Endothelial cell of umbilical vein (primary cell): ENCODE data around the gene ENPEP. TPM values are rescaled to one million over a fixed set of nuclear protein-coding genes. Genes with fewer than 3 reads are reported as not detected.

ENCODE experiments used
- BruUV-seq: library from RNA; stranded (reverse); fragments of 400-500 nt; replicated peaks from 2 replicates; lab custom pipeline; 2021; lab: Mats Ljungman, UMichigan
- CTCF ChIA-PET: fragments of 300-600, 350-600 bp; sonication (Branson Sonifier 250); formaldehyde crosslinking; loops from one replicate; lab custom pipeline; 2021; ENCODE audit warnings: antibody characterized with exemption, inconsistent platforms; lab: Charles Lee
- POLR2A ChIA-PET: fragments of 300-600, 350-600 bp; sonication (Branson Sonifier 250); formaldehyde crosslinking; loops from one replicate; lab custom pipeline; 2021; ENCODE audit warnings: antibody characterized with exemption, inconsistent platforms; lab: Charles Lee
- DNase-seq: peaks from one replicate; pipeline ENCODE4 v3.0.0-alpha.2; 2011; ENCODE audit warnings: low read depth, low spot score
- FAIRE-seq: peaks from 2 replicates; lab custom pipeline; 2011; peaks lifted over from hg19 to GRCh38; lab: Jason Lieb, UNC
- H2AFZ ChIP-seq: 2 replicates; pipeline ENCODE4 v1.6.0; 2012; ENCODE audit warnings: low read depth, low read length, control low read depth, inconsistent platforms
- H3K27ac ChIP-seq: 2 replicates; pipeline ENCODE4 v1.5.1; 2011; ENCODE audit warnings: low read depth, mild to moderate bottlenecking, control low read depth, low read length, moderate library complexity; ENCODE audit not compliant: insufficient read depth
- H3K27me3 ChIP-seq, 2 experiments: 2 replicates each; pipeline versions ENCODE4 v1.6.0 to v1.6.1; 2011; ENCODE audit warnings: low read length in 2 of 2, mixed read lengths in 1 of 2; ENCODE audit not compliant: control insufficient read depth in 2 of 2, insufficient read depth in 2 of 2
- H3K36me3 ChIP-seq, 2 experiments: 2 replicates in 1 of 2; 3 replicates in 1 of 2; pipeline ENCODE4 v1.5.1; 2011; ENCODE audit warnings: low read length in 2 of 2, mild to moderate bottlenecking in 1 of 2, moderate library complexity in 1 of 2; ENCODE audit not compliant: control insufficient read depth in 2 of 2, insufficient read depth in 2 of 2; ENCODE audit errors: extremely low read depth in 1 of 2
- H3K4me1 ChIP-seq: 3 replicates; pipeline ENCODE4 v1.5.1; 2011; ENCODE audit warnings: mild to moderate bottlenecking, low read length; ENCODE audit not compliant: control insufficient read depth, insufficient read depth; ENCODE audit errors: extremely low read depth
- H3K4me2 ChIP-seq: 2 replicates; pipeline ENCODE4 v1.6.1; 2011; ENCODE audit warnings: low read length, control low read depth, mixed read lengths; ENCODE audit not compliant: insufficient read depth
- H3K4me3 ChIP-seq, 3 experiments: fragments of 200-600 bp in 1 of 3; sonication (generic), shearing (Covaris generic) in 1 of 3; replicated peaks in 1 of 3; 2 replicates each; pipeline ENCODE4 v1.5.1; 2011 to 2016; ENCODE audit warnings: control low read depth in 3 of 3, low read length in 3 of 3, mild to moderate bottlenecking in 2 of 3, inconsistent platforms in 1 of 3, low read depth in 1 of 3, moderate library complexity in 1 of 3; ENCODE audit not compliant: insufficient read depth in 1 of 3
- H3K79me2 ChIP-seq: 2 replicates; pipeline ENCODE4 v1.6.0; 2012; ENCODE audit warnings: low read length, inconsistent platforms; ENCODE audit not compliant: control insufficient read depth, insufficient read depth
- H3K9ac ChIP-seq: replicated peaks from 2 replicates; pipeline ENCODE3; 2011; ENCODE audit warnings: low read length, control low read depth; ENCODE audit not compliant: insufficient read depth; ENCODE audit errors: extremely low read depth
- H3K9me1 ChIP-seq: replicated peaks from 3 replicates; pipeline ENCODE4 v1.6.0; 2011; ENCODE audit warnings: mild to moderate bottlenecking, low read length; ENCODE audit not compliant: control insufficient read depth, insufficient read depth; ENCODE audit errors: extremely low read depth
- H3K9me3 ChIP-seq: replicated peaks from 2 replicates; pipeline ENCODE4 v1.5.1; 2012; ENCODE audit warnings: low read length, inconsistent platforms; ENCODE audit not compliant: control insufficient read depth, insufficient read depth
- H4K20me1 ChIP-seq: replicated peaks from 2 replicates; pipeline ENCODE3; 2011; ENCODE audit warnings: mild to moderate bottlenecking, low read length; ENCODE audit not compliant: control insufficient read depth, insufficient read depth; ENCODE audit errors: extremely low read depth
- CTCF ChIP-seq, 2 donors: IDR thresholded peaks; 1 replicate in 1 of 2; 2 replicates in 1 of 2; pipeline ENCODE4 v1.5.1; 2011; ENCODE audit warnings: low read length in 2 of 2, mild to moderate bottlenecking in 2 of 2, moderate library complexity in 2 of 2, control low read depth in 1 of 2, inconsistent platforms in 1 of 2, low read depth in 1 of 2; ENCODE audit not compliant: insufficient read depth in 1 of 2; ENCODE audit errors: extremely low read depth in 1 of 2
- EZH2 ChIP-seq: IDR thresholded peaks from 2 replicates; pipeline ENCODE4 v1.6.1; 2012; ENCODE audit warnings: borderline replicate concordance, low read depth, mild to moderate bottlenecking, moderate library complexity, low read length, inconsistent platforms; ENCODE audit not compliant: severe bottlenecking
- FOS ChIP-seq: IDR thresholded peaks from 2 replicates; pipeline ENCODE4 v1.6.1; 2011; ENCODE audit warnings: mild to moderate bottlenecking, low read length, moderate library complexity, borderline replicate concordance; ENCODE audit not compliant: insufficient read depth
- GATA2 ChIP-seq: IDR thresholded peaks from 2 replicates; pipeline ENCODE4 v1.7.0; 2011; ENCODE audit warnings: low read depth, mild to moderate bottlenecking, moderate library complexity, mixed read lengths, low read length; ENCODE audit not compliant: insufficient read length, insufficient read depth
- JUN ChIP-seq: IDR thresholded peaks from 2 replicates; pipeline ENCODE4 v1.6.1; 2011; ENCODE audit warnings: borderline replicate concordance, low read depth; ENCODE audit not compliant: insufficient read length, insufficient read depth
- MYC ChIP-seq: IDR thresholded peaks from one replicate; pipeline ENCODE4 v1.6.1; 2011; ENCODE audit warnings: mild to moderate bottlenecking, low read depth, low read length
- POLR2A ChIP-seq: IDR thresholded peaks from 2 replicates; pipeline ENCODE4 v1.6.1; 2012; ENCODE audit warnings: low read depth, mild to moderate bottlenecking, control low read depth, low read length
- POLR2AphosphoS5 ChIP-seq: IDR thresholded peaks from 2 replicates; pipeline ENCODE4 v1.6.1; 2012; ENCODE audit warnings: low read depth, mild to moderate bottlenecking, control low read depth, low read length, moderate library complexity; ENCODE audit not compliant: insufficient read depth
- dilution Hi-C: fragments of 300-500 bp; cut with MboI; formaldehyde crosslinking; loops from one replicate; pipeline ENCODE4 v1.15.0; 2019; ENCODE audit warnings: low sequenced_read_pairs; ENCODE audit not compliant: extremely low pct_ligation_motif_present
- intact Hi-C: fragments of 100-400 bp; cut with micrococcal nuclease; formaldehyde crosslinking; loops from one replicate; pipeline ENCODE4 v1.10.0; 2022
- polyA plus RNA-seq, 4 experiments: library from polyadenylated mRNA; depleted of rRNA in 3 of 4; stranded (reverse) in 3 of 4; unstranded in 1 of 4; fragments of >200 nt; gene quantifications; 2 replicates each; pipeline versions ENCODE4 v1.2.1 to v1.2.3, GENCODE V29; 2011 to 2012; ENCODE audit warnings: missing spikeins in 1 of 4
- total RNA-seq: library from RNA; stranded (reverse); gene quantifications from 2 replicates; pipeline ENCODE4 v1.2.3, GENCODE V29; 2021
- TF ChIP-seq, protein P1 (sequence below): IDR thresholded peaks from 2 replicates; pipeline ENCODE4 v1.6.1; 2011; ENCODE audit not compliant: insufficient read depth, insufficient read length

ENPEP gene
- total and polyA plus RNA-seq, 2 donors (not counting 3 experiments of a cell fraction or from before 2014, with no cell fraction given): not detected

DNA sequence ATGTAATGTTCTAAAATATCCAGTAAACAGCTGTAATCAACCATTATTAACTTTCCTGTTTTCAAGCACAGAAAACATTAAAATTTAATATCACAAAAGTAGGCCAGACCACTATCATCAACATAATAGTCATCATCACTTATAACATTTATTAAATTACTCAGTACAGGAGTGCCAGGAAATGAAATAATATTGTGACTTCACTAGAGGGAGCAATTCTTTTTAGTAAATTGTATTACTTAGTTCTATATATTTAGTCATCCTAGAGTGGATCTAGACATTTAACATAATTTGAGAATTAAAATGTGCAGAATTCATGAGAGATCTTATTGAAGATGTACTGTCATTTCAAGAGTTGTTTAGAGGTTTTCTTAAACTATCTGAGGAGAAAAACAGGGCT is 113.3 kb downstream of the ENPEP start:
- BruUV-seq: no TSS peak
- POLR2A ChIA-PET: no interaction called here
- peak; percentile 16 for DNase-seq
- no peak overlapping the region for H3K4me3 ChIP-seq
- FAIRE-seq: no peak
- TF ChIP-seq POLR2A: no peak
- TF ChIP-seq CTCF (IDR thresholded peaks at IDR 0.05; ENCODE audit: extremely low read depth in 1 of 2, insufficient read depth in 1 of 2, low read depth in 1 of 2, low read length in 2 of 2): no peak
- no peak for TF ChIP-seq GATA2
- TF ChIP-seq MYC: no peak
- no peak for TF ChIP-seq FOS
- no peak for TF ChIP-seq POLR2AphosphoS5
- TF ChIP-seq JUN: no peak
- TF ChIP-seq EZH2: no peak
- TF ChIP-seq, protein P1, sequence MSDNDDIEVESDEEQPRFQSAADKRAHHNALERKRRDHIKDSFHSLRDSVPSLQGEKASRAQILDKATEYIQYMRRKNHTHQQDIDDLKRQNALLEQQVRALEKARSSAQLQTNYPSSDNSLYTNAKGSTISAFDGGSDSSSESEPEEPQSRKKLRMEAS: no peak
- peaks cover under 1 to 2% of the 10 kb centered on the region in 2 experiments for H3K27me3 ChIP-seq
- intact Hi-C loops: no loop called here
- H3K36me3 ChIP-seq: no peaks in the 10 kb centered on the region
- H3K9ac ChIP-seq: no peak overlapping the region
- H2AFZ ChIP-seq: no peak overlapping the region
- H3K27ac ChIP-seq: no peak overlapping the region
- dilution Hi-C loops: no loop called here
- no peaks in the 10 kb centered on the region for H3K9me1 ChIP-seq
- no peaks in the 10 kb centered on the region for H3K4me1 ChIP-seq
- CTCF ChIA-PET: interaction anchor here (1.2 to 1.4 kb wide), 2 partner anchors 15 to 594 kb away, joined by 3 to 4 read pairs; no protein-coding TSS in a partner anchor
- no peaks in the 10 kb centered on the region for H3K79me2 ChIP-seq
- no peak overlapping the region for H3K4me2 ChIP-seq
- H3K9me3 ChIP-seq: no peaks in the 10 kb centered on the region
- H4K20me1 ChIP-seq: no peaks in the 10 kb centered on the region
